GM12892 (cell line): ENCODE data around the gene DLX6.

Source experiments
- POLR2A ChIP-seq: IDR thresholded peaks from 2 replicates; pipeline ENCODE4 v1.6.1; 2011; ENCODE audit warnings: low read depth, low read length, control low read depth
- POLR2AphosphoS5 ChIP-seq: IDR thresholded peaks from 2 replicates; pipeline ENCODE4 v1.6.1; 2011; ENCODE audit warnings: low read depth, low read length, control low read depth
- TAF1 ChIP-seq: IDR thresholded peaks from 2 replicates; pipeline ENCODE4 v1.6.1; 2011; ENCODE audit warnings: low read depth, mild to moderate bottlenecking, control low read depth, low read length, borderline replicate concordance

GRCh38 chr7:96995406-96996110 is 9.8 kb upstream of the DLX6 start:
- TF ChIP-seq POLR2AphosphoS5 = no peak
- no peak for TF ChIP-seq TAF1
- TF ChIP-seq POLR2A = no peak
